GM10248 (cell line): ENCODE results near the gene CACNA1B.
"Not testable (repeated sequence)": the region's sequence is repeated elsewhere in the genome, so short reads cannot be mapped to it uniquely, and the experiment has no call there.

Source experiments
- CTCF ChIA-PET: fragments of 300-600 bp; sonication (Branson Sonifier 250); formaldehyde crosslinking; extraction: SDS; loops from one replicate; lab custom pipeline; 2021; ENCODE audit warnings: antibody characterized with exemption; lab: Yijun Ruan, JAX
- POLR2A ChIA-PET: fragments of 350-650 bp; sonication (Branson Sonifier 250); formaldehyde crosslinking; extraction: SDS; loops from one replicate; lab custom pipeline; 2020; ENCODE audit warnings: antibody characterized with exemption; lab: Yijun Ruan, JAX
- DNase-seq: peaks from one replicate; pipeline ENCODE4 v3.0.0; 2012; ENCODE audit errors: extremely low spot score
- TF ChIP-seq, protein P1 (sequence below): IDR thresholded peaks from 2 replicates; pipeline ENCODE4 v1.5.1; 2012; ENCODE audit warnings: mild to moderate bottlenecking, low read depth; ENCODE audit errors: extremely low read depth, missing control alignments, control extremely low read depth

CACNA1B gene

DNA sequence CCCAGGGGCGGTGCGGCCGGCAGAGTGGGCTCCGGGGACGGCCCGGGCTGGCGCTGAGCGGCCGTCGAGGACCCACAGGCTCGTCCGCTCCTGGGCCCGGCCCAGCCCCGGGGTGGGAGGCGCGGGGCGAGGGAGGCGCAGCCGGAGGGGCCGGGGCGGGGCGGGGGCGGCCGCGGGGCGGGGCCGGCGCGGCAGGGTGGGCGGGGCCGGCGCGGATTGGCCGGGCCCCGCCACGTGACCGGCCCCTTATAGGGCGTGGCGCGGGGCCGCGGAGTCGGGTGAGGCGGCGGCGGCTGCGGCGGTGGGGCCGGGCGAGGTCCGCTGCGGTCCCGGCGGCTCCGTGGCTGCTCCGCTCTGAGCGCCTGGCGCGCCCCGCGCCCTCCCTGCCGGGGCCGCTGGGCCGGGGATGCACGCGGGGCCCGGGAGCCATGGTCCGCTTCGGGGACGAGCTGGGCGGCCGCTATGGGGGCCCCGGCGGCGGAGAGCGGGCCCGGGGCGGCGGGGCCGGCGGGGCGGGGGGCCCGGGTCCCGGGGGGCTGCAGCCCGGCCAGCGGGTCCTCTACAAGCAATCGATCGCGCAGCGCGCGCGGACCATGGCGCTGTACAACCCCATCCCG lies at the start of gene CACNA1B:
Gene CACNA1B (plus strand): TSS at position 277 of the 617 bp plus-strand sequence. CDS start 152 bp downstream, at position 429.
- DNase-seq, CTCF ChIA-PET, POLR2A ChIA-PET: not testable (repeated sequence)

DNA sequence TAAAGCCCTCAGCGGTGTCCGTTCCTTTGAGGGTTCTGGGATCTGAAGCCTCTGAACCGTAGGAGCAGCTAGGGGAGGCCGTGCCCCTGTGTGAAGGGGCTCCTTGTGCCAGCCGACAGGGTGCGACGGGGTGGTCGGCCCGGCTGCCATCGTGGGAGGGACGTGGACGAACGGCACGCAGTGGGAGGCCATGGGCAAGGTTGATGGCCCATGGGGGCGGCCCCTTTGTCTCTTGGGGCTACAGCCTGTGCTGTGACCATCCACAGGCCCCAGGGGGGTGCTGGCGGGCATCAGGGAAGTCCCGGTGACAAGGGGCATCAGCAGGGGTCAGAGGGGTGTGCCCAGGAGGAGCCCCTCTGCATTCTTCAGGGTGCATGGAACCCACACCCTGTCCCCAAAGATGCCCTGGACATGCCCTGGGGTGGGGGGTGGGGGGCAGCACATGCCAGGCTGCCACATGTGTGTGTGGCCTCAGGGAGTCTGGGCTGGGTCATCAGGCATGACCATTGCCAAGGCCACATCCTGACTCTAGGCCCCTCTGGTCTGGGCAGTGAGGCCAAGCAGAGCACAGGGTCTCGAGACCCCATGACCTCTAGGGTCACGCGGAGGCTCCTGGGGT lies 49.6 kb upstream of the CACNA1B start:
- DNase-seq: no peak
- POLR2A ChIA-PET: no interaction called here
- TF ChIP-seq, protein P1, sequence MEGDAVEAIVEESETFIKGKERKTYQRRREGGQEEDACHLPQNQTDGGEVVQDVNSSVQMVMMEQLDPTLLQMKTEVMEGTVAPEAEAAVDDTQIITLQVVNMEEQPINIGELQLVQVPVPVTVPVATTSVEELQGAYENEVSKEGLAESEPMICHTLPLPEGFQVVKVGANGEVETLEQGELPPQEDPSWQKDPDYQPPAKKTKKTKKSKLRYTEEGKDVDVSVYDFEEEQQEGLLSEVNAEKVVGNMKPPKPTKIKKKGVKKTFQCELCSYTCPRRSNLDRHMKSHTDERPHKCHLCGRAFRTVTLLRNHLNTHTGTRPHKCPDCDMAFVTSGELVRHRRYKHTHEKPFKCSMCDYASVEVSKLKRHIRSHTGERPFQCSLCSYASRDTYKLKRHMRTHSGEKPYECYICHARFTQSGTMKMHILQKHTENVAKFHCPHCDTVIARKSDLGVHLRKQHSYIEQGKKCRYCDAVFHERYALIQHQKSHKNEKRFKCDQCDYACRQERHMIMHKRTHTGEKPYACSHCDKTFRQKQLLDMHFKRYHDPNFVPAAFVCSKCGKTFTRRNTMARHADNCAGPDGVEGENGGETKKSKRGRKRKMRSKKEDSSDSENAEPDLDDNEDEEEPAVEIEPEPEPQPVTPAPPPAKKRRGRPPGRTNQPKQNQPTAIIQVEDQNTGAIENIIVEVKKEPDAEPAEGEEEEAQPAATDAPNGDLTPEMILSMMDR: no peak
- CTCF ChIA-PET: no interaction called here

DNA sequence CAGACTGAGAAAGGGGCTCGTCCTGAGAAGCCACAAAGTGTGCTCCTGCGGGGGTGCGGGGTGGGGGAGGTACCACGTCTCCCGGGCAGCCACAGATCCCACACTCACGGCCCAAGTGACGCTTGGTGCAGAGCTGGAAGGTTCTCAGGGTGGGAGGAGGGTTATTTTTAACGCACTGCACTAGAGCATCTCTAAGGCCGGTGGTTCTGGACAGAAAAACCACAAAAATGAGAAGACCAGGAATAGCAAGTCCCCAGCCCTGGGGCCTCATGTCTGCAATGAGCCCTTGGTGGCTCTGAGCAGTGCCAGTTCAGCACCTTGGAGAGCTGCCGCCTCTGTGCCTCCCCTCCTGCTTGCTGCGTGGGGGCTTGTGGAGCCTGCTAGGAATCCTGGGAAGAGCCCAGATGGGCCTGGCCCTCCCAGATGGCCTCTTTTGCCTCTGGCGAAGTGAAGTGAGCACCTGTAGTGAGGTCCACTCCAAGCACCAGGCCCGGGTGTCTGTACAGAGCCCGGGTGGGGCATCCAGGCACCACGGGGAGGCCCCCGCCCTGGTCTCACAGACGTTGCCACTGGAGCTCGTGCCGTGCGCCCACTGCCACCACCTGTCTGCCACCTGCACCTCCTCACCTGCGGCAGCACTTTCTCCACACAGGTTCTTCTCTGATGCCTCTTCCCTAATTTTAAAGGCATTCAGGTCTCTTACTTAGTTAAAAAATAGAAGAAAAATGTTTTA lies 48.9 kb upstream of the CACNA1B start:
- TF ChIP-seq, protein P1: no peak
- ChIA-PET CTCF (no interaction called here), POLR2A (no interaction called here)
- no peak for DNase-seq

DNA sequence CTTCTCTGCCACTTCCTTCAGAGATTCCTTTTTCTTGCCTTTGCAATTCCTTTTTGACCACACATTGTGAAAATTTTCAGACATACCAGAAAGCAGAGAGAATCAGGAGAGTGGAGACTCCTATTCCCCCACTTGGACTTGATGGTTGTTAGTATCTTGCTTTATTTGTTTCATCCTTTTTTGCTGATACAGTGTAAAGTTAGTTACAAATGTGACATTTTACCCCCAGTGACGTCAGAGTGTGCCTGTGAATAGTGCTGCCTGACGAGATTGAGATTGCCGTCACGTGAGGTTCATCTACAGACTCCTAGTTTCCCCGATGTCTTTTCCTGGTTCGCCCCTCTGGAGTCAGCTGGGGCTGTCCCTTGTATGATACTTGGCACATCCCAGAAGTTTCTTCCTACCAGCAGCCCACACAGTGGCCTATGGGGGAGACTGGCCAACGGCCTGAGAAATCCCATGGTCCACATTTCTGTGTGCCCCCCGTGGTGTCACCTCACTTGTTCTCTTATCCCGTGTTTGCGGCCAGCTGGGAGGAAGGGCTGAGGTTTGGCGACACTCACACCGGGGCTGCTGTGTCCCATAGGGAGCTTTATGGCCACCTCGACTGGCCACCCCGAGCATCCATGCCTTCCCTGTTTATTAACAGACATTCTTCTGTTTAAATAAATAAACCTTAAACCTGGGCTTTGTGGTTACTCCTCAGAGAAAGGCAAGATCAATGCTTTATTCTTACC lies 48.2 kb upstream of the CACNA1B start:
- CTCF ChIA-PET: no interaction called here
- POLR2A ChIA-PET: no interaction called here
- DNase-seq: no peak
- TF ChIP-seq, protein P1: no peak

DNA sequence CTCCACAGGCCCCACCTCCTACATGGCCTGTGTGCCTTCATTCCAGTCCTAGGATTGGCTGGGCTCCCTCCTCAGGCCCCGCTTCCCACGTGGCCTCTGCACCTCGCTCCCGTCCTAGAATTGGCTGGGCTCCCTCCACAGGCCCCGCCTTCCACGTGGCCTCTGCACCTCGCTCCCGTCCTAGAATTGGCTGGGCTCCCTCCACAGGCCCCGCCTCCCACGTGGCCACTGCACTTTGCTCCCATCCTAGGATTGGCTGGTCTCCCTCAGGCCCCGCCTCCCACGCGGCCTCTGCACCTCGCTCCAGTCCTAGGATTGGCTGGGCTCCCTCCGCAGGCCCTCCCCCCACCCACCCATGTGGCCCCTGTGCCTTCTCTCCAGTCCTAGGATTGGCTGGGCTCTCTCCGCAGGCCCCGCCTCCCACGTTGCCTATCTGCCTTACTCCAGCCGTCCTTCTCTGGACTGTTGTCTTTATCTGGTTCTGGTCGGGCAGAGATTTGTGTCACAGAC lies 45.3 kb upstream of the CACNA1B start:
- POLR2A ChIA-PET: no interaction called here
- TF ChIP-seq, protein P1: no peak
- CTCF ChIA-PET: no interaction called here

DNA sequence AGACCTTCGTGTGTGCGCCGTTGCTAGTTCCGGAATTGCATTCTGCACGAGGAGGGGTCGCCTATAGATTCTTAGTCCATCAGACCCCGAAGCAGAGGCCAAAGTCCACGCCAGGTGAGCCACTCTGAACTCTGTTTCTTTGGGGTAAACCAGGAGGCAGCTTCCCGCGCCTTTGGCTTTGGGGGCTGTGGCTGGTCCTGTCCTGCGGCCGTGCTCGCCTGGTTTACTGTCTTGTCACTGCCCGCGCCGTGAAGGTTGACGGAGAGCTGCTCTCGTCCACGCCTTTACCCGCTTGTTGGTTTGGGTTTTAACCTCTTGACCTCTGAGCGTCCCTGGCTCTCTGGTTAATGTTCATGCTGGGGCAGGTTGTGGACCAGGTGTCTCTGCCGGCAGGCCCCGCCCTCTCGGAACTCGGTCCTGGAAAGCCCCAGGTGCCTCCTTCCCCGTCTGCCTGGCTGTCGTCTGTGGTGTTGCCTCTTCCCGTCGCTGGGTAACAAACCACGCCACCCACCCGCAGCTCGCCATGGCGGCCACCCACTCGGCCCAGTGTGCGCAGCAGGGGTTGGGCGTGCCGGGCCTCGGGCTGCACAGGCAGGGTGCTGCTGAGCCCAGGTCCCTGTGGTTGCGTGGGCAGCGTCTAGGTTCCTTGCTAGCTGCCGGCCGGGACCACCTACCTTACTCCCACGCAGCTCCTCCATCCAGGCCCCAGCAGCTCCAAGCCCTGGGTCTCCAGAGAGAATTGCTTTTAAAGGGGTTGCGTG lies 44.6 kb upstream of the CACNA1B start:
- no peak for DNase-seq
- TF ChIP-seq, protein P1: no peak
- ChIA-PET POLR2A (no interaction called here), CTCF (no interaction called here)

More for the DNA sequence above, 45.3 kb upstream of the CACNA1B start:
- no peak for DNase-seq
